H9 (cell line): ENCODE results near the gene CLRN1. TPM values are rescaled to one million over a fixed set of nuclear protein-coding genes. Genes with fewer than 3 reads are reported as not detected.

ENCODE experiments used
- DNase-seq: peaks from one replicate; pipeline ENCODE4 v3.0.0-alpha.2; 2017
- H2AFZ ChIP-seq: one replicate; pipeline ENCODE4 v1.6.1; 2013; ENCODE audit warnings: mild to moderate bottlenecking, low read length, control low read depth, moderate library complexity
- H2AK5ac ChIP-seq: 2 replicates; pipeline ENCODE4 v1.6.1; 2013; ENCODE audit warnings: low read length, control low read depth, mixed read lengths; ENCODE audit not compliant: insufficient read length
- H2BK120ac ChIP-seq: one replicate; pipeline ENCODE4 v1.6.1; 2013; ENCODE audit warnings: low read depth, mild to moderate bottlenecking, low read length, control low read depth, inconsistent platforms; ENCODE audit not compliant: poor library complexity, severe bottlenecking
- H2BK12ac ChIP-seq: 2 replicates; pipeline ENCODE4 v1.6.1; 2013; ENCODE audit warnings: low read length, control low read depth, mixed read lengths, low read depth; ENCODE audit not compliant: insufficient read length
- H2BK15ac ChIP-seq: 2 replicates; pipeline ENCODE4 v1.6.1; 2013; ENCODE audit warnings: low read depth, low read length, control low read depth
- H2BK20ac ChIP-seq: one replicate; pipeline ENCODE4 v1.6.1; 2013; ENCODE audit warnings: low read depth, mild to moderate bottlenecking, low read length, control low read depth, inconsistent platforms; ENCODE audit not compliant: poor library complexity, severe bottlenecking
- H2BK5ac ChIP-seq: 2 replicates; pipeline ENCODE4 v1.6.1; 2013; ENCODE audit warnings: low read length, control low read depth, mixed read lengths; ENCODE audit not compliant: insufficient read length
- H3K14ac ChIP-seq: 2 replicates; pipeline ENCODE4 v1.6.1; 2013; ENCODE audit warnings: low read length, control low read depth; ENCODE audit not compliant: insufficient read depth
- H3K18ac ChIP-seq: 2 replicates; pipeline ENCODE4 v1.6.1; 2013; ENCODE audit warnings: low read depth, mild to moderate bottlenecking, mixed read lengths, low read length, control low read depth; ENCODE audit not compliant: insufficient read length
- H3K23ac ChIP-seq: 2 replicates; pipeline ENCODE4 v1.6.1; 2013; ENCODE audit warnings: low read length, control low read depth, mixed read lengths, low read depth; ENCODE audit not compliant: insufficient read length
- H3K23me2 ChIP-seq: 2 replicates; pipeline ENCODE4 v1.6.1; 2013; ENCODE audit warnings: low read depth, mild to moderate bottlenecking, mixed read lengths, low read length, control low read depth; ENCODE audit not compliant: insufficient read length, poor library complexity, severe bottlenecking
- H3K27ac ChIP-seq: 2 replicates; pipeline ENCODE4 v1.5.1; 2013; ENCODE audit warnings: low read length, control low read depth, mixed read lengths, low read depth; ENCODE audit not compliant: insufficient read length
- H3K27me3 ChIP-seq: 2 replicates; pipeline ENCODE4 v1.6.1; 2013; ENCODE audit warnings: low read length, control low read depth, inconsistent platforms; ENCODE audit not compliant: insufficient read depth
- H3K4ac ChIP-seq: 2 replicates; pipeline ENCODE4 v1.6.1; 2013; ENCODE audit warnings: low read depth, mild to moderate bottlenecking, control low read depth, inconsistent platforms, low read length, moderate library complexity
- H3K4me1 ChIP-seq: 2 replicates; pipeline ENCODE4 v1.6.1; 2013; ENCODE audit warnings: low read length, control low read depth, inconsistent platforms; ENCODE audit not compliant: insufficient read depth
- H3K4me2 ChIP-seq: 2 replicates; pipeline ENCODE4 v1.6.1; 2013; ENCODE audit warnings: low read length, control low read depth, mixed read lengths; ENCODE audit not compliant: insufficient read length, insufficient read depth
- H3K56ac ChIP-seq: 2 replicates; pipeline ENCODE4 v1.6.1; 2013; ENCODE audit warnings: low read depth, mild to moderate bottlenecking, mixed read lengths, low read length, control low read depth; ENCODE audit not compliant: insufficient read length
- H3K79me1 ChIP-seq: 2 replicates; pipeline ENCODE4 v1.6.1; 2013; ENCODE audit warnings: low read depth, mild to moderate bottlenecking, moderate library complexity, low read length, control low read depth, inconsistent platforms; ENCODE audit not compliant: insufficient read depth, poor library complexity, severe bottlenecking
- H3K79me2 ChIP-seq: 2 replicates; pipeline ENCODE4 v1.6.1; 2013; ENCODE audit warnings: low read length, control low read depth, inconsistent platforms; ENCODE audit not compliant: insufficient read depth
- H3K9ac ChIP-seq: 2 replicates; pipeline ENCODE4 v1.6.1; 2013; ENCODE audit warnings: low read length, control low read depth, mixed read lengths; ENCODE audit not compliant: insufficient read length; ENCODE audit errors: extremely low read depth
- H3K9me3 ChIP-seq: one replicate; pipeline ENCODE4 v1.6.1; 2013; ENCODE audit warnings: low read depth, low read length, inconsistent platforms; ENCODE audit not compliant: control insufficient read depth
- H3T11ph ChIP-seq: one replicate; pipeline ENCODE4 v1.6.1; 2013; ENCODE audit warnings: mild to moderate bottlenecking, low read length, control low read depth, inconsistent platforms
- H4K20me1 ChIP-seq: one replicate; pipeline ENCODE4 v1.6.1; 2013; ENCODE audit not compliant: control insufficient read depth, insufficient read length, insufficient read depth
- H4K5ac ChIP-seq: 2 replicates; pipeline ENCODE4 v1.6.1; 2013; ENCODE audit warnings: low read depth, mild to moderate bottlenecking, mixed read lengths, low read length, control low read depth; ENCODE audit not compliant: insufficient read length
- H4K8ac ChIP-seq: replicated peaks from 2 replicates; pipeline ENCODE4 v1.6.1; 2013; ENCODE audit warnings: low read length, control low read depth, mixed read lengths, low read depth; ENCODE audit not compliant: insufficient read length
- H4K91ac ChIP-seq: 2 replicates; pipeline ENCODE4 v1.6.1; 2013; ENCODE audit warnings: low read depth, mild to moderate bottlenecking, moderate library complexity, mixed read lengths, low read length, control low read depth; ENCODE audit not compliant: insufficient read length
- H3K27ac Mint-ChIP-seq, 3 experiments: 2 replicates in 2 of 3; 3 replicates in 1 of 3; pipeline ENCODE4 v1.8.0; 2020 to 2021; ENCODE audit warnings: mixed read lengths in 3 of 3, mild to moderate bottlenecking in 1 of 3, moderate library complexity in 1 of 3
- H3K27me3 Mint-ChIP-seq: 2 replicates; pipeline ENCODE4 v1.8.0; 2021; ENCODE audit warnings: low read depth, mild to moderate bottlenecking, moderate library complexity, mixed read lengths
- H3K36me3 Mint-ChIP-seq, 3 experiments: 2 replicates in 2 of 3; 3 replicates in 1 of 3; pipeline ENCODE4 v1.8.0; 2020 to 2021; ENCODE audit warnings: low read depth in 3 of 3, mixed read lengths in 3 of 3; ENCODE audit not compliant: insufficient read depth in 1 of 3
- H3K4me1 Mint-ChIP-seq, 2 experiments: 2 replicates each; pipeline ENCODE4 v1.8.0; 2020; ENCODE audit warnings: mixed read lengths in 2 of 2
- H3K4me3 Mint-ChIP-seq, 2 experiments: 2 replicates in 1 of 2; 3 replicates in 1 of 2; pipeline ENCODE4 v1.8.0; 2020 to 2021; ENCODE audit warnings: mild to moderate bottlenecking in 2 of 2, mixed read lengths in 2 of 2, moderate library complexity in 1 of 2
- H3K9me3 Mint-ChIP-seq, 2 experiments: 2 replicates in 1 of 2; 3 replicates in 1 of 2; pipeline ENCODE4 v1.8.0; 2020; ENCODE audit warnings: mild to moderate bottlenecking in 2 of 2, mixed read lengths in 2 of 2, moderate library complexity in 1 of 2
- CTCF ChIP-seq: fragments of 200-600 bp; sonication (generic); conservative IDR thresholded peaks from 3 replicates; pipeline ENCODE4 v1.8.0; 2021; ENCODE audit warnings: antibody characterized with exemption, mild to moderate bottlenecking
- total RNA-seq: library from RNA; stranded (reverse); gene quantifications from 2 replicates; pipeline ENCODE4 v1.2.1, GENCODE V29; 2021

Gene CLRN1
- total RNA-seq, 1 experiment from 2014 or later: not detected

DNA sequence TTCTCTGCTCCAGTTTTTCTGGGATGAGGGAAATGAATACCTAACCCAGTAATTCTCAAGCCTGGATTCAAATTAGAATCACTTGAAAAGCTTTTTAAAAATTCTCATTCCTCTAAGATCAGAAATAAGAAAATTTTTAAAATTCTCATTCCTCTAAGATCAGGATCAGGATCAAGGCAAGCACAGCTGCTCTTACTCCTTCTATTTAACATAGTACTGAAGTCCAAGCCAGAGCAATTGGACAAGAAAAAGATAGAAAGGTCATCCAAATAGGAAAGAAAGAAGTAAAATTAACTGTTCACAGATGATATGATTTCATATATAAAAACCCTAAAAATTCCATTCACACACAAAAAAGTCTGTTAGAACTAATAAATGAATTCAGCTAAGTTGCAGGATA is 24.2 kb upstream of the CLRN1 start:
- H4K5ac ChIP-seq: no peak overlapping the region
- H3K9me3 Mint-ChIP-seq: peaks cover 4 to 5% of the 10 kb centered on the region in 2 experiments; a peak in 4 of 5 replicates
- H3K27me3 ChIP-seq: no peaks in the 10 kb centered on the region
- DNase-seq: no peak
- H3K4ac ChIP-seq: no peak overlapping the region
- H3K9me3 ChIP-seq: no peaks in the 10 kb centered on the region
- H2BK5ac ChIP-seq: no peak overlapping the region
- H4K91ac ChIP-seq: no peak overlapping the region
- TF ChIP-seq CTCF: no peak
- no peak overlapping the region for H3T11ph ChIP-seq
- H3K4me2 ChIP-seq: no peak overlapping the region
- no peaks in the 10 kb centered on the region for H3K23me2 ChIP-seq
- no peak overlapping the region for H2AK5ac ChIP-seq
- no peak overlapping the region for H3K27ac ChIP-seq
- H3K18ac ChIP-seq: no peak overlapping the region
- no peak overlapping the region for H3K27ac Mint-ChIP-seq
- H3K4me1 Mint-ChIP-seq: peaks cover 10 to 13% of the 10 kb centered on the region in 2 experiments
- H3K23ac ChIP-seq: no peak overlapping the region
- no peak overlapping the region for H3K14ac ChIP-seq
- H3K4me3 Mint-ChIP-seq: no peak overlapping the region
- H3K9ac ChIP-seq: no peak overlapping the region
- no peak overlapping the region for H2BK15ac ChIP-seq
- H4K20me1 ChIP-seq: no peaks in the 10 kb centered on the region
- H3K79me1 ChIP-seq: no peaks in the 10 kb centered on the region
- no peak overlapping the region for H3K56ac ChIP-seq
- no peak overlapping the region for H2BK120ac ChIP-seq
- H2AFZ ChIP-seq: no peak overlapping the region
- no peak overlapping the region for H2BK12ac ChIP-seq
- no peak overlapping the region for H4K8ac ChIP-seq
- H3K27me3 Mint-ChIP-seq: no peaks in the 10 kb centered on the region
- no peaks in the 10 kb centered on the region for H3K79me2 ChIP-seq
- H3K36me3 Mint-ChIP-seq: peaks cover 0 to 4% (median 4%) of the 10 kb centered on the region in 3 experiments; a peak in 2 of 7 replicates
- H3K4me1 ChIP-seq: peaks cover 6% of the 10 kb centered on the region
- no peak overlapping the region for H2BK20ac ChIP-seq
